ENCODE data around the gene PIK3C3. TPM values are rescaled to one million over a fixed set of nuclear protein-coding genes. Genes with fewer than 3 reads are reported as not detected.

Gene PIK3C3
- total RNA-seq, 1 experiment from 2014 or later: 23.9 TPM

GRCh38 chr18:41969881-41970280, 14.8 kb downstream of the PIK3C3 start:
- DNase-seq (ENCODE audit: low read depth, low spot score): no peak
- TF ChIP-seq TCF7L2 (IDR thresholded peaks at IDR 0.05; ENCODE audit: low read depth, low read length) (no peak), CTCF (IDR thresholded peaks at IDR 0.05) (no peak), SIN3A (IDR thresholded peaks at IDR 0.05; ENCODE audit: borderline replicate concordance, insufficient read depth, low read depth, low read length) (no peak), POLR2AphosphoS5 (IDR thresholded peaks at IDR 0.05; ENCODE audit: low read depth, low read length) (no peak), REST (IDR thresholded peaks at IDR 0.05; ENCODE audit: insufficient read depth in 1 of 2, low read depth in 2 of 2, low read length in 1 of 2) (no peak)
- H3K9me3 ChIP-seq (ENCODE audit: control insufficient read depth, insufficient read depth, low read depth, low read length): no peaks in the 10 kb centered on the region
- CTCF ChIA-PET: no interaction called here
- BruUV-seq (replicated peaks): no TSS peak
- no peaks in the 10 kb centered on the region; the same call in 1 of the 2 replicates for H3K36me3 ChIP-seq (ENCODE audit: control insufficient read depth, insufficient read depth, low read length)
- no peaks in the 10 kb centered on the region for H3K4me1 ChIP-seq (ENCODE audit: control insufficient read depth, insufficient read depth, low read length)
- no peak for ATAC-seq
- POLR2A ChIA-PET: no interaction called here
- no peak overlapping the region for H3K4me3 ChIP-seq (ENCODE audit: low read depth in 2 of 2, low read length in 2 of 2)
- H3K27ac ChIP-seq (ENCODE audit: low read length): no peak overlapping the region
- intact Hi-C loops (cut with micrococcal nuclease; ENCODE audit: unreplicated experiment): no loop called here
- in situ Hi-C loops (cut with HindIII; ENCODE audit: low pct_unique_long_range_greater_than_20kb, low sequenced_read_pairs): no loop called here
- H3K27me3 ChIP-seq (ENCODE audit: control insufficient read depth, insufficient read depth, low read length): no peaks in the 10 kb centered on the region

- Histone ChIP-seq H3K27me3 (ENCODE audit: control insufficient read depth, insufficient read depth, low read length) (no peaks in the 10 kb centered on the region), H3K9me3 (ENCODE audit: control insufficient read depth, insufficient read depth, low read depth, low read length) (no peaks in the 10 kb centered on the region), H3K36me3 (ENCODE audit: control insufficient read depth, insufficient read depth, low read length) (no peaks in the 10 kb centered on the region; the same call in 1 of the 2 replicates), H3K4me1 (ENCODE audit: control insufficient read depth, insufficient read depth, low read length) (no peaks in the 10 kb centered on the region), H3K4me3 (ENCODE audit: low read depth in 2 of 2, low read length in 2 of 2) (no peak overlapping the region), H3K27ac (ENCODE audit: low read length) (no peak overlapping the region)
- CTCF ChIA-PET: no interaction called here
- DNase-seq (ENCODE audit: low read depth, low spot score) (no peak), ATAC-seq (no peak)
- BruUV-seq (replicated peaks): no TSS peak
- in situ Hi-C loops (cut with HindIII; ENCODE audit: low pct_unique_long_range_greater_than_20kb, low sequenced_read_pairs): no loop called here
- TF ChIP-seq TCF7L2 (IDR thresholded peaks at IDR 0.05; ENCODE audit: low read depth, low read length): no peak
- POLR2A ChIA-PET: no interaction called here
- intact Hi-C loops (cut with micrococcal nuclease; ENCODE audit: unreplicated experiment): no loop called here
Observed at GRCh38 chr18:41972067-41972925, 17.3 kb downstream of the PIK3C3 start.

- TF ChIP-seq TCF7L2 (IDR thresholded peaks at IDR 0.05; ENCODE audit: low read depth, low read length) (no peak), CTCF (IDR thresholded peaks at IDR 0.05) (no peak), REST (IDR thresholded peaks at IDR 0.05; ENCODE audit: insufficient read depth in 1 of 2, low read depth in 2 of 2, low read length in 1 of 2) (no peak), SIN3A (IDR thresholded peaks at IDR 0.05; ENCODE audit: borderline replicate concordance, insufficient read depth, low read depth, low read length) (no peak), POLR2AphosphoS5 (IDR thresholded peaks at IDR 0.05; ENCODE audit: low read depth, low read length) (no peak)
- in situ Hi-C loops (cut with HindIII; ENCODE audit: low pct_unique_long_range_greater_than_20kb, low sequenced_read_pairs): no loop called here
- no peak for DNase-seq (ENCODE audit: low read depth, low spot score)
- Histone ChIP-seq H3K4me1 (ENCODE audit: control insufficient read depth, insufficient read depth, low read length) (no peaks in the 10 kb centered on the region), H3K36me3 (ENCODE audit: control insufficient read depth, insufficient read depth, low read length) (no peaks in the 10 kb centered on the region; the same call in 1 of the 2 replicates), H3K27ac (ENCODE audit: low read length) (no peak overlapping the region), H3K27me3 (ENCODE audit: control insufficient read depth, insufficient read depth, low read length) (no peaks in the 10 kb centered on the region), H3K4me3 (ENCODE audit: low read depth in 2 of 2, low read length in 2 of 2) (no peak overlapping the region), H3K9me3 (ENCODE audit: control insufficient read depth, insufficient read depth, low read depth, low read length) (no peaks in the 10 kb centered on the region)
- no TSS peak for BruUV-seq (replicated peaks)
- ChIA-PET POLR2A (no interaction called here), CTCF (no interaction called here)
- ATAC-seq: no peak
- intact Hi-C loops (cut with micrococcal nuclease; ENCODE audit: unreplicated experiment): no loop called here
Observed at GRCh38 chr18:41973983-41974382, 18.9 kb downstream of the PIK3C3 start.

Measured in Panc1 (cell line).